Activated CD4-positive, alpha-beta T cell treated with anti-CD3 and anti-CD28 coated beads, Interleukin-2, Interleukin-6, amounts not matched to agents 100 ng/mL and 50 ng/mL, durations not matched to agents 16 hours and 8 hours (primary cell): ENCODE measurements around the gene RAD54L2.
"Not testable (repeated sequence)": the region's sequence is repeated elsewhere in the genome, so short reads cannot be mapped to it uniquely, and the experiment has no call there.

Experiments
- DNase-seq: peaks from one replicate; pipeline ENCODE4 v3.0.0-alpha.2; 2020

The RAD54L2 gene

DNA sequence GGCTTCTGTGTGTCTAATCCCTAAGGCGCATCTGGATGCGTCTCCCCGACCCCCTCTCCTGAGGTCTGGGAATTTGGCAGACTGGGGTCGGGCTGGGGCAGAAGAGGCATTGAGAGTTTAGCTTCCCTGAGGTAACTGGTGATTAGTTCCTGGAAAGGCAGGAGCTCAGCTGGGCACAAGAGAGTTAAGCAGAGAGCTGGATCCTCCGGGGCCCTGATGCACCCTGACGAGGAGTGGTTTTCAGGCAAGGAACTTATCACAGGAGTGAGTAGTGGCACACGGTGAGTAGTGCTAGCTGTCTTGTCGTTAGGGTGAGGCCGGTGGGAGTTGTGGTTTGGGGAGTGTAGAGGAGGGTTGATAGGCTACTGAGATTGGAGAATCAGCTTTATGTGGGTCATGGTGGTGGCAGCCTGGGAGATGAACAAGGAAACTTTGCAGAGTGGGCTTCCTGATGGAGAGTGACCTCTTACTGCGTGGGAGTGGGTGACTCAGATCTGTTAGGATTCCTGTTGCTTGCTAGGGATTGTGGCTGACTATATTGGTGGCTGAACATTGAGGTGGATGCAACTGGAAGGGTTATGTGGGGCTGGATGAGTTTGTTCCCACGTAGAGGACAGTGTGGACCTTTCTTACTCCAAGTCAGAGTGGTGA is 897 bp downstream of the RAD54L2 start:
- peak; percentile 40 for DNase-seq

DNA sequence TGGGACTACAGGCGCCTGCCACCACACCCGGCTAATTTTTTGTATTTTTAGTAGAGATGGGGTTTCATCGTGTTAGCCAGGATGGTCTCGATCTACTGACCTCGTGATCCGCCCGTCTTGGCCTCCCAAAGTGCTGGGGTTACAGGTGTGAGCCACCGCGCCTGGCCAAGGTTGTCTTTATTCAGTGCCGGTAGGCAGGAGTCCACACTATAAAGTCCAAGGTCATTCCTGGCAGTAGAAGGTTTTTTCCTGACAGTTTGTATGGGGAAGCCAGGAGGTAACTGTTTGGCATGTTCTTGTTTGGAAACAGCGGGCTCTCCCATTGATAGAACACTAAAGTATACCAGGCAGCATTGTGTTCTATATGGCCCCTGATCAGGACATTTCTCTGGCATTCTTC is 4.1 kb downstream of the RAD54L2 start:
- DNase-seq, result not testable (repeated sequence)

DNA sequence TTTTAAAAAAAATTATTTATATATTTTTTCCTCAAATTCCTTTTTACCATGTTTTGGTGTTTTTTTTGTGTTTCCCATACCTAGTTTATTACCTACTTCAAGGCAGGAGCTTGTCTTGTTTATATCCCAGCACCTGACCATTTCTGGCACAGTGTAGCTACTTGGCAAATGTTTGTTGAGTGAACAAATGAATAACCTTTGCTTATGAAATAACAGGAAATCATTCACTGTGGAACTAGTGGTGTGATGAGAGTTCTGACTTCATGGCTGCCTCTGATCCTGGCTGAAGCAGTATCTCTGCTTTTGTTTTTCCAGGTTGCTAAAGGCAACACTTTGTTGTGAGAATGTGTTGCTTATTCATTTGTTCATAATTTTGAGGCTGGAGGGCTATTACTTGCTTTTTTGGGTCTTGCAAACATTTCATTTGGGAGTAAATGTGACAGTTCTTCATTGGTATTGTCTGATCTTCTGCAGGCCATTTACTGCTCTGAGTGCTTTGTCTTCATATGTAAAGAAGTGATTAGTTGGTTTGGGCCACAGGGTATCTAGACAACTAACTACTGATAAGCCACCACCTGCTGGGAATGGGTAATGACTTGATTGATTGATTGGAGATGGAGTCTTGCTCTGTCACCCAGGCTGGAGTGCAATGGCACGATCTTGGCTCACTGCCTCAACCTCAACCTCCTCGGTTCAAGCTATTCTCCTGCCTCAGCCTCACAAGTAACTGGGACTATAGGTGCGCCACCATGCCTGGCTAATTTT is 5.7 kb downstream of the RAD54L2 start:
- DNase-seq, result no peak

DNA sequence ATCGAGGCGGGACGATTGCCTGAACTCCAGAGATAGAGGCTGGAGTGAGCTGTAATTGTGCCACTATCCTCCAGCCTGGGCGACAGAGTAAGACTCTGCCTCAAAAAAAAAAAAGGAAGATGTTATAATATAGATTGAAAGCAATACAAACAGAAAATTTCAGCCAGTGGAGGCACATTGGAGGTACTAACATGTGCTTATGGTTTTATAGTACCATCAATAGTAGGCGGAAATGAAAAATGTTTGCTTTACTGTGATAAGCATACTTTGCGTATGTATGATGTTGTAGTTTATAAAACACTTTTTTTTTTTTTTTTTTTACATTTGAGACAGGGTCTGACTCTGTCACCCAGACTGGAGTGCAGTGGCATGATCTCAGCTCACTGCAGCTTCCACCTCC is 8.8 kb downstream of the RAD54L2 start:
- DNase-seq, result no peak

DNA sequence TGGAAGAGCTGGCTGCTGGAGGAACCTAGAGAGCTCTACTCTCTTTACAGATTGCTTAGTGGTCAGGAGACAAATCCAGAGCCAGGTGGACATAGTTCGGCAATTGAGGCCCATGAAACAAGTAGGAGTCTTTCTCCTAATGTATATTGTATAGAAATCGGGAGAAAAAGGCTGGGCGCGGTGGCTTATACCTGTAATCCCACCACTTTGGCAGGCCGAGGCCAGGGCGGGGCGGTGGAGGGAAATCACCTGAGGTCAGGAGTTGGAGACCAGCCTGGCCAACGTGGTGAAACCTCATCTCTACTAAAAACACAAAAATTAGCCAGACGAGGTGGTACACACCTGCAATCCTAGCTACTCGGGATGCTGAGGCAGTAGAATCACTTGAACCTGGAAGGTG is 10.8 kb downstream of the RAD54L2 start:
- no peak for DNase-seq

DNA sequence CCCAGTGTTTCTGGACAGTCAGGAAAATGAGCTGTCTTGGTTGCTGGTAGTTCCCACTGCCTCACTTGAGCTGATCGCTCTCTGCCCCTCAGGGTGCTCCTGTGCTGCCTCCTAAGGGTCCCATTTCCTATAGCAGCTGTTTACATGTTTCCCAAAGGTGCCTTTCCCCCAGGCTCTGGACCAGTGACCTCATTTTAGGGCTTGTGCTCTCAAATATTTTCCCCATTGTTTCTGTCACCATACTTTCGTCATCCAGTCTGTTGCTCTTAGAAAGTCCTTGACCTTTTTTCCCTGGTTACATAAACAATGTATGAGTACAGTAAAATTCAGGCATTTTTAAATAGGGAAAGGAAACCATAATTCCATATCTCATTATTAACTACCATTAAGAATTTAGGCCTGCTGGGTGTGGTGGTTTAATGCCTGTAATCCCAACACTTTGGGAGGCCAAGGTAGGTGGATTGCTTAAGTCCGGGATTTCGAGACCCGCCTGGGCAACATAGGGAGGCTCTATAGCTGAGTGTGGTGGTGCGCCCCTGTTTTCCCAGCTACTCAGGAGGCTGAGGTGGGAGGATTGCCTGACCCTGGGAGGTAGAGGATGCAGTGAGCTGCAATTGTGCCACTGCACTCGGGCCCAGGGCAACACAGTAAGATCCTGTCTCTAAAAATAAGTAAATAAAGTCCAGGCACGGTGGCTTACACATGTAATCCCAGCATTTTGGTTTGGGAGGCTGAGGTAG is 11.7 kb downstream of the RAD54L2 start:
- no peak for DNase-seq

DNA sequence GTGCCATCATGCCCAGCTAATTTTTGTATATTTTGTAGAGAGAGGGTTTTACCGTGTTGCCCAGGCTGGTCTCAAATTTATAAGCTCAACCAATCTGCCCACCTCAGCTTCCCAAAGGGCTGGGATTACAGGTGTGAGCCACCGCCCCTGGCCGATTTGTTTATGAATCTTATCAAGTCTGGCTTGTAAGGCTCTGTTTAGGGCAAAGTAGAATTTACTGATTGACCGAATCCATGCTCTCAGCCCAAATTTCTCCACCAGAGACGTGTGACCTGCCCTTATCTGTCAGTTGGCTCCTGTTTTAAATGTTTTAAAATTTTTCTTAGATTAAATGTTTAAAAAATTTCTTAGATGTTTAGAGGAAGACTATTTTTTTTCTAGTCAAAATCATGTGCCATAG is 19.5 kb downstream of the RAD54L2 start:
- no peak for DNase-seq

DNA sequence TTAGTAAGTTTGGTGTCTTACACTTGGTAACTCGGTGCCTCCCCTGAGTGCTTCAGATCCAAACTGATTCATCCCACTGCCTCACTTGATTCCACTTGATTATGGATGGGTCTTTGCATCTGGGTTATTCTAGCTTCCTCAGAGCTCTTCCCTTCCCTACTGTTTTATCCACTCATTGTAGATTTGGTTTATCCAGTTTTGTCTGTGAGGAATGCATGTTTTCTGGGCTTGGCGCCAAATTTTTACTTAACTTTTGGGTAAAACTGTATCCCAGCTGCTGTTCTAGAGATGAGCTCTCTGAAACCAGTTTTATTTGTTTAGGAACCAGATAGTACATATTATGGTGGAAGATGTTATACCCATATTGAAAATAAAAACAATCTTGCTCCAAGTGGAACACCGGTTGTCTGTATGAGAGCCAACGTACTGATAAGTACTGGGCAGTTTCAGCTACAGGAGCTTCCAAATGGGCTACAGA is 20.9 kb downstream of the RAD54L2 start:
- DNase-seq, result no peak

DNA sequence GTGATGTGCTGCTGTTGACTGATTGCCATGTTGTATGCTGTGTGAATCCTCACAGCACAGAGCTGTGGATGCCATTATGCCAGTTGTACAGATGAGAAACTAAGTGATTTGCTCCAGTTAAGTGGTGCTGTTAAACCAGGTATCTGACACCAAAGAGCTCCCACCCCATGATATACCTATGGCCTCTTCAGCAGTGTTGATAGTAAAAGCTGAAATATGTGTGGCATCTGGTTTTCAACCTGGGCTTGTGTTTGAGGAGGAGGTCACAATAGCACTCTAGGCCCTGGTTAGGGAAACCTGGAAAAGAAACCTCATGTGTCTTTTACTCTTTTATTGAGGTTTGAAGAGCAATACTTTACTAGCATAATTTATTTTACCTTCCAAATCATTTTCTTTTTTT is 21.4 kb downstream of the RAD54L2 start:
- no peak for DNase-seq

DNA sequence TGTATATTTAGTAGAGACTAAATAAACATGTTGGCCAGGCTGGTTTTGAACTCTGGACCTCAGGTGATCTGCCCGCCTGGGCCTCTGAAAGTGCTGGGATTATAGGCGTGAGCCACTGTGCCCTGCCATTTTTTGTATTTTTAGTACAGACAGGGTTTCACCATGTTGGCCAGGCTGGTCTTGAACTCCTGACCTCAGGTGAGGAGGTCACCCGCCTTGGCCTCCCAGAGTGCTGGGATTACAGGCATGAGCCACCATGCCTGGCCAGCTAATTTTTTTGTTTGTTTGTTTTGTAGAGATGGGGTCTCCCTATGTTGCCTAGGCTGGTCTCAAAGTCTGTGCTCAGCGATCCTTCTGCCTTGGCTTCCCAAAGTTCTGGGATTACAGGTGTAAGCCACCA is 23.9 kb downstream of the RAD54L2 start:
- DNase-seq, result not testable (repeated sequence)

DNA sequence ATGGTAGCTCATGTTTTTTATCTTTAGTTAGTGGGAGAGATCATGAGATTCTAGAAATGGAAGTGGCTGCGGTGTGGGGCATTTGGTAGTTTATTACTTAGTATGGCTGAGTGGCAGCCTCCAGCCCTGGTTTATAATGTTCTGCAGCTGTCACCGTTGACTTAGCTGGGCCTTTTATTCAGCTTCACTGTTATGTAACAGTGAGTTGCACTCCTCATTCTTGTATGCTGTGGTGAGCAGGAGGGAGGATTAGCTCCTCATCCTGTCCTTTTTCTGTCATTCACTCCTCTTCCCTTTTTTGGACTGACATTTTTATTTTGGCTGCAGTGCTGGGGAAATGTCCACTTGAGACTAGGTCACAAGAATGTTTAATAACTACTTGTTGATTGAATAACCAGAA is 29.5 kb downstream of the RAD54L2 start:
- DNase-seq, result no peak

DNA sequence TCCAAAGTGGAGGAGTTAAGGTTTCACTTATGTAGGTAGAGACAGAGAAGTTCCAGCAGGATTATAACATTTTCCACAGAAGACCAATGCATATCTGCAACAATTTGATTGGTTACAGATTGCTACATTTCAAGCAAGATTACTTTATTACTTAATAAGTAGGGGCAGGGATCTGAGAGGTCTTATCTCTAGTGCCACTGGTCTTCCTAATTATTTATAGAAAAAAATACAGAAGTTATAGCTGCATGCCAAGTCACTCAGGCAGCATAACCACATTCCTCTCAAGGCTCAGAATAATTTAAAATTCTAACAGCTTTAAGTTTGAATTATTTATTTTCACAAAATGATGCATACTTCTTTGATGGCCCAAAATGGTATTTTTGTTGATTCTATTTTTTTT is 30.5 kb downstream of the RAD54L2 start:
- DNase-seq, result no peak

DNA sequence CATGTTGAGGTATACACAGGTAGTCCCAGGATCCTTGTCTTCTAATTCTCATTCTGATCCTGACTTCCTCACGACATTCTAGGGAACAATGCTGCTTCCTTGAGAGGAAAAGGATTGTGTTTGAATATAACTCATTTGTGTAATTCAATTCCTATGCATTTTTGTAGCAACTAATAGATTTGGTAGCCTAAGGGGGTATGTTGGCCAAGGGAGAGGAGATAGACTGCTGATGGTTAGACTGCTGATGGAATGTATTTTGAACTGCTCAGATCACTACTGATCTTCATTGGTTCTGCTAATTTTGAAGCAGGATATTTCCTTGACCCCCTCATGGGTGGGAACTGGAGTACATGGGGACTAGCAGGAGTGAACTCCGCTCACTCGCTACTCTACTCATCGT is 39.7 kb downstream of the RAD54L2 start:
- DNase-seq, result no peak

DNA sequence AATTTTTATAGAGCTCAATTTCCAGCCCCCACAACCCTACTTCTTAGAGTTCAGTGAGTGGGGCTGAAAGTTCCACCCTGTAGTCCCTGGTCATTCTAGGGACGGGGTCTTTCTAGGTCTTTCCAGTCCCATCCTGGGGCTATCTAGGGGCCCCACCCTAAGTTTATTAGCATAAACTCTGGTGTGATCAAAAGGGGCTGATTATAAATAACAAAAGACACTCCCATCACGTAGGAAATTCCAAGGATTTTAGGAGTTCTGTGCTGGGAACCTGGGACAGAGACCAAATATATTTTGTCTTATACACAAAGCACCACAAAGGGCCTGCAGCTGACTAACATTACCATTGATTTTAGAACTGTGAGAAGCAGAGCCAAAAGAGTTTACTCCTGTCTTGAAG is 41.9 kb downstream of the RAD54L2 start:
- no peak for DNase-seq

DNA sequence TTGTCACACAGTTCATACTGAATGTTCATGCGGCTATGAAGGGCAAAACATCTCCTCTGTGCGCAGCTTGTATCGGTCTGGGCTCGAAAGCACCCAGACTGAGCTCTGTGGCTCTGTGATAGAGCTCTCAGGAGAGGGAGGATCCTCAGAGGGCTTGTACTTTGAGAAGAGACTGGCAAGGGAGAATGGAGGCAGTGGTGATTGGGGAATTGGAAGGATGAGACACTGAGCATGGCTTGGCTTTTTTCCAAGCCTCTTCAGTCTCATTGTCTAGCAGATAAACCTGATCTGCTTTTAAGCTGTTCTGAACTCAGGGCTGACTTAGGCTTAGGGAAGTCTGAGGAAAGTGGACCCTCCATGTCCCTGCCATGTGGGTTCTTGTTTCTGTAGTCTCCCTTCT is 43.0 kb downstream of the RAD54L2 start:
- no peak for DNase-seq

DNA sequence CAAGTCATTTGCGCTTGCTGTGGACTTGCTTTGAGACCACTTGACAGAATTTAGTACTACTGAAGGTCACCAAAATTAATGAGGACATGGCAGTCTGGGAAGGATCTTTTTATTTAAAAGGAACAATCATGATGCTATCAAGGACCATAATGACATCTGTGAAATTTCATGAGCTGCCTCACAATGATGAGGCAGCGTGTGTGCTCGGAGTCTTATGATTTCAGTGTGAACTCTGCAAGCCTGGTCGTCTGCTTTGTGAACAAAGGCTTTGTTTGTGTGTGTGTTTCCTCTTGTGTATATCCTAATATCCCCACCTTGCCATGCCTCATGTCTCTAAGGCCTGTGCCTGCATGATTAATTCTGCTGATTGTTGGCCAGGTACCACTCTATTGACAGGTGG is 46.7 kb downstream of the RAD54L2 start:
- DNase-seq, result no peak

DNA sequence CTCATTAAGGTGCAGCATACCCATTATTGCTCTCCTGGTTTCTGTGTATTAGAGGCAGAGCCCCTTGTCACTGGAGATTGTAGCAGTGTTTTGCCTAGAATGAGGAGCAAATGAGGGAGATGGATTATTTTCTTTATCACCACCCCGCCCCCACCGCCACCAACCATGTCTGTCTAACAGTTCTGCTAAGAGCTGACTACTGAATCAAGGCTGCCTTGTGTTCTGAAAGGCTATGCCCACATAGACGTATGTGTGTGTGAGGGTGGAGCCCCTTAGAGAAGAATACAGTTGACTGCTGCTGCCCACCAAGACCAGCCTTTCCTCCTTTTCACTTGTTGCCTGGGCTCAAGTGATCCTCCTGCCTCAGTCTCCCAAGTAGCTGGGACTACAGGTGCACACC is 47.4 kb downstream of the RAD54L2 start:
- no peak for DNase-seq
